Heart left ventricle (tissue), 16 donors: ENCODE results near the gene MLST8. TPM values are rescaled to one million over a fixed set of nuclear protein-coding genes. Genes with fewer than 3 reads are reported as not detected.
"Not testable (repeated sequence)": the region's sequence is repeated elsewhere in the genome, so short reads cannot be mapped to it uniquely, and the experiment has no call there.

ENCODE experiments used
- ATAC-seq, 4 donors: fragments of 200-7000 bp; cut with Tn5 transposase; one replicate each; pipeline ENCODE4 v1.9.1; 2020 to 2022; ENCODE audit warnings: moderate library complexity in 4 of 4, mild to moderate bottlenecking in 3 of 4, moderate number of reproducible peaks in 1 of 4
- DNase-seq, 5 donors: peaks; one replicate each; pipeline ENCODE4 v3.0.0-alpha.2; 2020
- H3K27ac ChIP-seq, 12 donors: fragments of 200-600 bp; sonication (generic) in 4 of 12; one replicate each; pipeline versions ENCODE4 v1.5.0 to v1.8.0; 2016 to 2022; ENCODE audit warnings: mild to moderate bottlenecking in 2 of 12
- H3K27me3 ChIP-seq, 9 donors: fragments of 200-600 bp; sonication (generic) in 2 of 9; one replicate each; pipeline versions ENCODE4 v1.5.1 to v1.8.0; 2016 to 2022; ENCODE audit warnings: mild to moderate bottlenecking in 3 of 9
- H3K36me3 ChIP-seq, 9 donors: fragments of 200-600 bp; sonication (generic) in 2 of 9; one replicate each; pipeline versions ENCODE4 v1.5.0 to v1.8.0; 2018 to 2022; ENCODE audit warnings: mild to moderate bottlenecking in 2 of 9
- H3K4me1 ChIP-seq, 12 donors: fragments of 200-600 bp; sonication (generic) in 4 of 12; one replicate each; pipeline versions ENCODE4 v1.5.0 to v1.8.0; 2016 to 2022; ENCODE audit warnings: mild to moderate bottlenecking in 3 of 12
- H3K4me3 ChIP-seq, 12 donors: fragments of 200-600 bp; sonication (generic) in 4 of 12; one replicate each; pipeline versions ENCODE4 v1.5.0 to v1.8.0; 2017 to 2022; ENCODE audit warnings: mild to moderate bottlenecking in 9 of 12, moderate library complexity in 4 of 12
- H3K9me3 ChIP-seq, 12 donors: fragments of 200-600 bp; sonication (generic) in 4 of 12; one replicate each; pipeline versions ENCODE4 v1.5.0 to v1.8.0; 2016 to 2022; ENCODE audit warnings: mild to moderate bottlenecking in 1 of 12
- POLR2A ChIP-seq, 2 donors: fragments of 450-650 bp; IDR thresholded peaks; one replicate each; pipeline ENCODE4 v1.6.1; 2017; ENCODE audit warnings: antibody characterized with exemption in 2 of 2, mild to moderate bottlenecking in 2 of 2, moderate library complexity in 2 of 2
- WGBS, 4 donors: extraction: QIAGEN DNeasy Blood & Tissue Kit in 2 of 4; methylation state at CpG; one replicate each; pipeline versions ENCODE4 v1.1.5 to v1.1.7; 2013 to 2018; 5-methylcytosine and 5-hydroxymethylcytosine counted together
- intact Hi-C, 10 donors: fragments of 100-400 bp; cut with DNase I; formaldehyde crosslinking; loops; one replicate each; pipeline versions ENCODE4 v1.11.1 to v1.14.2; 2022
- polyA plus RNA-seq, 2 donors: library from polyadenylated mRNA; stranded (reverse); fragments of 200-250 nt; gene quantifications; one replicate each; pipeline ENCODE4 v1.2.3, GENCODE V29; 2013
- total RNA-seq, 9 donors: library from RNA; depleted of rRNA in 2 of 9; stranded (reverse); fragments of >200 nt in 2 of 9; fragmentation: NEBNext Ultra II Directional in 3 of 9; extraction: Animal tissue kit (Norgen Biotek cat#: 25700) in 3 of 9; gene quantifications; one replicate each; pipeline versions ENCODE4 v1.1.0 to v1.2.4, GENCODE V29; 2016 to 2023
- TF ChIP-seq, protein P1 (sequence below), 12 donors: fragments of 200-600 bp; sonication (generic) in 4 of 12; IDR thresholded peaks; one replicate each; pipeline versions ENCODE4 v1.5.0 to v1.8.0; 2018 to 2022; ENCODE audit warnings: antibody characterized with exemption in 12 of 12, mild to moderate bottlenecking in 5 of 12
- donor health status: ischemic (EF 13 %, LVEDD 7.1; RV severe dilation, severe dysfunction).
- donor health status: healthy with polysubstance abuse.
- donor health status: DM: no; HTN: yes; CAD: no.
- donor health status: DM: no; HTN: no; CAD: no.
- donor health status: ischemic (EF 25% LVEDD 6.9; RV normal size, moderate dysfunction).
- donor health status: ischemic (EF 25% LVEDD 5.7; RV mildly dilated, moderate dysfunction).
- donor health status: healthy.
- donor health status: DM: yes; HTN: yes; CAD: no.
- donor health status: ischemic (EF 35%, LVEDD 5.7; RV mildly dilated, moderate dysfunction).
- donor health status: nonischemic (EF 11% LVEDD 7.7; RV severe dilation, severe dysfunction).
- donor health status: DM: yes; HTN: yes; CAD: no.
- donor health status: PGD.
- donor health status: ischemic (EF 29% LVEDD 5.4; RV normal size, mild dysfunction).
- donor health status: nonischemic (EF 23%, LVEDD 6.1; RV moderate dilation, normal function).

Gene MLST8
- total and polyA plus RNA-seq, 11 donors, result 19.8 to 49.0 (median 23.5) TPM

DNA sequence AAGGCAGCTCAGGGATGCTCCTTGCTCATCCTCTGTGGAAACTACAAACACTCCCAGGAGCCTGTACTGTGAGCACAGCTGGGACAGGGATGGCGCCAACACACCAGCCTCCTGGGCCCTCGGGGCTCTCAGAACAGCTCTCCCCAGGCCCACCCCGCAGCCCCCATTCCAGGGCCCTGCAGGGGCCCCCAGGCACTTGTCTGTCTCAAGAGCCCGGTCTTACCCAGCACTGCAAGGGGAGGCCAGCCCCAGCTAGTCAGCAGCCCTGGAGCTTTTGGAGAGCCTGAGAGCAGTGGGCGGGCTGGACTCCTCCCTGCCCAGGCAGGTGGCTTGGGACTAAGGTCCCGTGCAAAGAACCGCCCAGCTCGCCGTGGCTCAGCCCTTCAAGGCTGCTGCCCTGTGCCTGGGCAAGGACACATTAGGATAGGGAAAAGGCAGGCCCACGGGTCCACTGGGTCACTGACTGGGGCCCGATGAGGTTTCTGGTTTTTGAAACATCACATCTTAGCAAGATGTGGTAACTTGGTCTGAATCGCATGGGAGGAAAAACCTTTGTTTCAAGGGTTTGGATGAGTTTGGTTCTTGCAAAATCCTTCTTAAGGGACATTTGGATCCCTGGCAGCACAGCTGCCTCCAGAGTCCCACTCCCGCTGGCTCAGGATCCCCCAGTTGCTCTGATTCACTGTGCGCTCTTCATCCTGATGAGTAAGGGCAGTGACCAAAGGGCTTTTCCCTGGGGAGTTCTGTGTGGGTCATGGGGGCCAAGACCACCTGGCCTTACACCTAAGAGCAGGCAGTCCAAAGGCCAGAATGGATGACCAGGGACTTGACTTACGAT lies 33.8 kb downstream of the MLST8 start:
- H3K4me1 ChIP-seq, result peaks cover 0 to 31% (median 23%) of the 10 kb centered on the region in 12 donors
- ATAC-seq (peak in 2 of 4 donors; percentile 1 to 5), DNase-seq (no peak)
- WGBS, 4 donors, result 67 to 80% (median 76%) methylated on average over 11 to 15 of the region's 15 CpGs
- H3K36me3 ChIP-seq, result peaks cover 3 to 64% (median 50%) of the 10 kb centered on the region in 9 donors
- intact Hi-C loops, result no loop called here
- H3K27ac ChIP-seq, result no peak overlapping the region
- H3K9me3 ChIP-seq, result no peaks in the 10 kb centered on the region
- no peak overlapping the region for H3K4me3 ChIP-seq
- TF ChIP-seq, protein P1, sequence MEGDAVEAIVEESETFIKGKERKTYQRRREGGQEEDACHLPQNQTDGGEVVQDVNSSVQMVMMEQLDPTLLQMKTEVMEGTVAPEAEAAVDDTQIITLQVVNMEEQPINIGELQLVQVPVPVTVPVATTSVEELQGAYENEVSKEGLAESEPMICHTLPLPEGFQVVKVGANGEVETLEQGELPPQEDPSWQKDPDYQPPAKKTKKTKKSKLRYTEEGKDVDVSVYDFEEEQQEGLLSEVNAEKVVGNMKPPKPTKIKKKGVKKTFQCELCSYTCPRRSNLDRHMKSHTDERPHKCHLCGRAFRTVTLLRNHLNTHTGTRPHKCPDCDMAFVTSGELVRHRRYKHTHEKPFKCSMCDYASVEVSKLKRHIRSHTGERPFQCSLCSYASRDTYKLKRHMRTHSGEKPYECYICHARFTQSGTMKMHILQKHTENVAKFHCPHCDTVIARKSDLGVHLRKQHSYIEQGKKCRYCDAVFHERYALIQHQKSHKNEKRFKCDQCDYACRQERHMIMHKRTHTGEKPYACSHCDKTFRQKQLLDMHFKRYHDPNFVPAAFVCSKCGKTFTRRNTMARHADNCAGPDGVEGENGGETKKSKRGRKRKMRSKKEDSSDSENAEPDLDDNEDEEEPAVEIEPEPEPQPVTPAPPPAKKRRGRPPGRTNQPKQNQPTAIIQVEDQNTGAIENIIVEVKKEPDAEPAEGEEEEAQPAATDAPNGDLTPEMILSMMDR (IDR thresholded peaks at IDR 0.05), result no peak
- no peak for TF ChIP-seq POLR2A (IDR thresholded peaks at IDR 0.05)
- H3K27me3 ChIP-seq, result peaks cover 0 to 24% (median 6%) of the 10 kb centered on the region in 9 donors

DNA sequence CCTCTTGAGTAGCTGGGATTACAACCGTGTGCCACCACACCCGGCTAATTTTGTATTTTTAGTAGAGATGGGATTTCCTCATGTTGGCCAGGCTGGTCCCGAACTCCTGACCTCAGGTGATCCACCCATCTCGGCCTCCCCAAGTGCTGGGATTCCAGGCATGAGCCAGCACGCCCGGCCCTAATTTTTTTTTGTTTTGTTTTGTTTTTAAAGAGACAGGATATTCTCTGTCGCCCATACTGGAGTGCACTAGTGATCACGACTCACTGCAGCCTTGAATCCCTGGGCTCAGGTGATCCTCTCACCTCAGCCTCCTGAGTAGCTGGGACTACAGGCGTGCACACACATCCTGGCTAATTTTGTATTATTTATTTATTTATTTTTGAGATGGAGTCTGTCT lies 35.1 kb downstream of the MLST8 start:
- 66 to 79% (median 73%) methylated on average over 9 of the region's 9 CpGs for WGBS, 4 donors
- H3K27ac ChIP-seq, ATAC-seq, H3K9me3 ChIP-seq, H3K4me3 ChIP-seq: not testable (repeated sequence)
- H3K36me3 ChIP-seq, result peaks cover 3 to 64% (median 50%) of the 10 kb centered on the region in 9 donors
- peak in 1 of 5 donors; percentile 11 for DNase-seq
- H3K27me3 ChIP-seq, result peaks cover 0 to 24% (median 6%) of the 10 kb centered on the region in 9 donors
- H3K4me1 ChIP-seq, result peaks cover 0 to 31% (median 23%) of the 10 kb centered on the region in 12 donors
- intact Hi-C loops, result loop anchor here in 1 of 10 donors (10.0 kb wide), 1 partner anchor 86 kb away; the partner anchor contains the start of gene TRAF7

DNA sequence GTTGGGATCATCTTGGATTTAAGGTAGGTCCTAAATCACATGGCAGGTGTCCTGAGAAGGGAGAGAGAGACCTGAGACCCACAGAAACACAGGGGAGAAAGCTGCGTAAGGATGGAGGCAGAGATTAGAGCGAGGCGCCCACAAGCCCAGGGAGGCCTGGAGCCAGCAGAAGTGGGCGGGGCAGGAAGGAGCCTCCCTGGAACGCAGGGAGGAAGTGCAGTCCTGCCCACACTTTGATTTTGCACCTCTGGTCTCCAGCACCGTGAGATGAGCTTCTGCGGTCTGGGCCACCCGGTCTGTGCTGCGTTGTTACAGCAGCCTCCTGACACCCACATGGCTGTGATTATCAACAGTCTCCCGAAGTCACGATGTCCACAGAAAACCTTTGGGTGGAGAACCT lies 37.3 kb downstream of the MLST8 start:
- ATAC-seq, result no peak
- Histone ChIP-seq H3K4me1 (peaks cover 0 to 12% (median 6%) of the 10 kb centered on the region in 12 donors), H3K36me3 (peaks cover 5 to 73% (median 60%) of the 10 kb centered on the region in 9 donors), H3K4me3 (no peak overlapping the region), H3K27ac (no peak overlapping the region), H3K9me3 (no peaks in the 10 kb centered on the region), H3K27me3 (peaks cover 0 to 4% (median 0%) of the 10 kb centered on the region in 9 donors)
- 61 to 81% (median 71%) methylated on average over 11 of the region's 11 CpGs for WGBS, 4 donors
- TF ChIP-seq, protein P1 (IDR thresholded peaks at IDR 0.05), result no peak
- no peak for TF ChIP-seq POLR2A (IDR thresholded peaks at IDR 0.05)
- intact Hi-C loops, result loop anchor here in 1 of 10 donors (10.0 kb wide), 1 partner anchor 88 kb away; the partner anchor contains the start of gene TRAF7
- DNase-seq, result peak in 1 of 5 donors; percentile 14

DNA sequence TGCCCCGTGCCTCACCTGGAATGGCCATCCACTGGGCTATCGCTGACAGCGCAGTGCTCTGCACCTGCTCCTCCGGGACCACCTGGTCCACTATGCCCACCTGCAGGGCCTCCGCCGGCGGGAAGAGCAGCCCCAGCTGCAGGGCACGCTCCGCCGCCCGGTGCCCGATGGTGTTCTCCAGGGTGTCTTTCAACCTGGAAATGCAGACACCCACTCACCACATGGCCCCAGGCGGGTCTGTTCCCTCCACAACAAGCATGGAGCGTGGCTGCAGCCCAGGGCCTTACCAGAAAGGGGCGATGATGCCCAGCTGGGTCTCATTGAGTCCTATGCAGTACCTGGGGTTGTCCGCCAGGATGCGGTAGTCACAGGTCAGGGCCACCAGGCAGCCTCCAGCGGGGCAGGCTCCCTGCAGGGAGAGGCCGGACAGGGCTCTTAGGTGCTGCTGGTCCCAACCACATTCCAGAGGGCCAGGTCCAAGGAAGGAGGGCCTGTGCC lies 37.8 kb downstream of the MLST8 start:
- intact Hi-C loops, result loop anchor here in 1 of 10 donors (10.0 kb wide), 1 partner anchor 88 kb away; the partner anchor contains the start of gene TRAF7
- H3K36me3 ChIP-seq, result peaks cover 5 to 73% (median 60%) of the 10 kb centered on the region in 9 donors
- no peaks in the 10 kb centered on the region for H3K27me3 ChIP-seq
- DNase-seq (peak in 1 of 5 donors; percentile 22), ATAC-seq (no peak)
- 92 to 97% (median 94%) methylated on average over 5 to 19 of the region's 19 CpGs for WGBS, 4 donors
- H3K9me3 ChIP-seq, result no peaks in the 10 kb centered on the region
- TF ChIP-seq, protein P1 (IDR thresholded peaks at IDR 0.05), result no peak
- TF ChIP-seq POLR2A (IDR thresholded peaks at IDR 0.05), result no peak
- no peak overlapping the region for H3K27ac ChIP-seq
- H3K4me1 ChIP-seq, result peaks cover 0 to 7% (median under 1%) of the 10 kb centered on the region in 12 donors
- H3K4me3 ChIP-seq, result no peak overlapping the region
